Peyer's patch (tissue), 4 donors: ENCODE results near the gene MPZL3. TPM values are rescaled to one million over a fixed set of nuclear protein-coding genes. Genes with fewer than 3 reads are reported as not detected.

Experiments
- DNase-seq, 3 donors: peaks; one replicate each; pipeline ENCODE4 v3.0.0-alpha.2; 2017 to 2019
- H3K27ac ChIP-seq, 4 donors: fragments of 200-600 bp; sonication (generic); one replicate each; pipeline ENCODE4 v1.5.1; 2016 to 2019
- H3K27me3 ChIP-seq, 2 donors: fragments of 200-600 bp; sonication (generic); one replicate each; pipeline ENCODE4 v1.5.1; 2019
- H3K36me3 ChIP-seq, 3 donors: fragments of 200-600 bp; sonication (generic); one replicate each; pipeline ENCODE4 v1.5.1; 2016 to 2019
- H3K4me1 ChIP-seq, 4 donors: fragments of 200-600 bp; sonication (generic); one replicate each; pipeline ENCODE4 v1.5.1; 2016 to 2019
- H3K4me3 ChIP-seq, 4 donors: fragments of 200-600 bp; sonication (generic); 1 replicate in 3 of 4; 2 replicates in 1 of 4; pipeline ENCODE4 v1.5.1; 2016 to 2019; ENCODE audit warnings: mild to moderate bottlenecking in 1 of 4
- H3K9me3 ChIP-seq, 4 donors: fragments of 200-600 bp; sonication (generic); one replicate each; pipeline ENCODE4 v1.5.1; 2016 to 2019; ENCODE audit warnings: mild to moderate bottlenecking in 1 of 4
- CTCF ChIP-seq, 6 experiments: fragments of 450-650 bp in 4 of 6; fragments of 200-600 bp in 2 of 6; sonication (generic) in 1 of 6; IDR thresholded peaks; one replicate each; pipeline ENCODE4 v1.5.1; 2017 to 2019; ENCODE audit warnings: antibody characterized with exemption in 6 of 6, mild to moderate bottlenecking in 3 of 6, moderate library complexity in 1 of 6
- POLR2A ChIP-seq, 2 donors: fragments of 450-650 bp; IDR thresholded peaks; one replicate each; pipeline ENCODE4 v1.5.1; 2017; ENCODE audit warnings: antibody characterized with exemption in 2 of 2, mild to moderate bottlenecking in 2 of 2, moderate library complexity in 2 of 2
- total RNA-seq, 4 donors: library from RNA; depleted of rRNA; stranded (reverse); fragments of >200 nt; gene quantifications; one replicate each; pipeline ENCODE4 v1.1.0, GENCODE V29; 2016

MPZL3 gene
- total RNA-seq, 4 donors from 2014 or later = 0.83 to 15.4 (median 7.8) TPM

DNA sequence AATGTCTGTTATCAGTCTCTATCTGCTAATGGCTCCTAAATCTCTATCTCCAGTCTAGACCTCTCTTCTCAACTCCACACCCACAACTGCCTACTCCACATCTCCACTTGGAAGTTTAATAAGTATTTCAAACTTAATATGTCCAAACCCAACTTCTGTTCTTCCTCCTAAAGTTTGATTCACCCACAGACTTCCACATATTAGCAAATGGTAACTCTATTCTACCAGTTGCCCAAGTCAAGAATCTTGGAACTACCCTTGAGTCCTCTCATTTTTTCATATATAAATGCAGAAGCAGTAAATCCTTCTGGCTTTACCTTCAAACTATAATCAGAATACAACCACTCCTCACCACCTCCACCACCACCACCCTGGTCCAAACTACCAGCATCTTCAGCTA, 20.7 kb downstream of the MPZL3 start:
- DNase-seq = no peak
- Histone ChIP-seq H3K9me3 (no peaks in the 10 kb centered on the region), H3K4me1 (peaks cover 0 to 7% (median under 1%) of the 10 kb centered on the region in 4 donors), H3K27ac (no peak overlapping the region), H3K4me3 (no peak overlapping the region), H3K36me3 (peaks cover 0 to 19% (median 0%) of the 10 kb centered on the region in 3 donors), H3K27me3 (no peaks in the 10 kb centered on the region)
- TF ChIP-seq POLR2A (IDR thresholded peaks at IDR 0.05) (no peak), CTCF (IDR thresholded peaks at IDR 0.05) (no peak)

DNA sequence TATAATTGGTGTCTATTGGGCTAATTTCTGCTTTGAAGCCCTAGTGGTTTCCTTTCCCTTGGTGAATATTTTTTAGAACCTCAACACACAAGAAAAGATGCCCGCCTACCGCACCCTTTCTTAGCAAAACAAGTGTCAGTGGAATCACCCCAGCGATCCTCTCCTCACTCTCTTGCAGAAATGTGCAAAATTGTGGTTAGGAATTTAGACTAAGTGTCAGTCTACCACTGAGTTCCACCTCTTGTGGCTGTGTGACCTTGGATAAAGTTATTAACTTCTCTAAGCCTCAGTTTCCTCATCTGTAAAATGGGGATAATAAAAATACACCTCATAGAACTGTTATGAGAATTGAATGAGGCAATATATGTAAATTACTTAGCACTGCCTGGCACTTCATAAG, 22.1 kb downstream of the MPZL3 start:
- Histone ChIP-seq H3K4me1 (peaks cover 0 to 7% (median 2%) of the 10 kb centered on the region in 4 donors), H3K36me3 (peaks cover 0 to 20% (median 0%) of the 10 kb centered on the region in 3 donors), H3K27me3 (no peaks in the 10 kb centered on the region), H3K9me3 (no peaks in the 10 kb centered on the region), H3K4me3 (no peak overlapping the region), H3K27ac (peak overlapping the region; percentile 4 to 51 (median 46))
- no peak for TF ChIP-seq POLR2A (IDR thresholded peaks at IDR 0.05)
- TF ChIP-seq CTCF (IDR thresholded peaks at IDR 0.05) = no peak
- no peak for DNase-seq

DNA sequence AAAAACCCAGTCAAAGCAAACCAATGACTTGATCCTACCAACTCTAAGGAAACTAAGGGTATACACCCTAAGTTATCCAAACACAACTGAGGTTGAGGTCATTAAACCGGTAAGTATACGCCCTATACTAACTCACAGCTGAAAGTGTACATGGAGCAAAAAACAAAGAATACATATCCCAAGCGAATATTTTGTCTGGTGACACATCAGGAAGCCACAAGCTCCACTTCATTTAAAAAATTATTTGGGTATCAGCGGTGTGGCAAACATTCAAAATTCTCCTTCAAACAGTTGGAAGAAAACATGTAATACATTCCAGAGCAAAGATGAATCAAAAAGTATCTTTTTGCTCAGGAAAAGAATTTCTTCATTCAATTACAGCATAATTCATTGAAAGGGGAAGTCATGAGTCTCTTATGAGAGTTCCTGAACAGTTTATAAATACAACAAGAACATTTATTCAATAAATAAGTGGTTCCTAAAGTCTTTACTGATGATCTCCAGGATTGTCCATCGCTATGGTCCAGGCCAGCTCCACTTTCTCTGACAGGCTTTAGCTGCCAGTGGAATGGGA, 22.8 kb downstream of the MPZL3 start:
- peaks cover 0 to 20% (median 0%) of the 10 kb centered on the region in 3 donors for H3K36me3 ChIP-seq
- TF ChIP-seq CTCF (IDR thresholded peaks at IDR 0.05) (no peak), POLR2A (IDR thresholded peaks at IDR 0.05) (no peak)
- H3K27ac ChIP-seq = peak overlapping the region; percentile 4 to 51 (median 46)
- peaks cover 0 to 7% (median 2%) of the 10 kb centered on the region in 4 donors for H3K4me1 ChIP-seq
- no peaks in the 10 kb centered on the region for H3K9me3 ChIP-seq
- no peak overlapping the region for H3K4me3 ChIP-seq
- no peak for DNase-seq
- no peaks in the 10 kb centered on the region for H3K27me3 ChIP-seq

- no peak for TF ChIP-seq POLR2A (IDR thresholded peaks at IDR 0.05)
- no peak for TF ChIP-seq CTCF (IDR thresholded peaks at IDR 0.05)
- Histone ChIP-seq H3K27ac (peak overlapping the region; percentile 56 to 61 (median 58)), H3K4me1 (peaks cover 0 to 7% (median 2%) of the 10 kb centered on the region in 4 donors), H3K9me3 (no peaks in the 10 kb centered on the region), H3K36me3 (peaks cover 0 to 14% (median 0%) of the 10 kb centered on the region in 3 donors), H3K27me3 (no peaks in the 10 kb centered on the region), H3K4me3 (no peak overlapping the region)
- peak in 2 of 3 donors; percentile 38 to 59 for DNase-seq
Observed at GRCh38 chr11:118227865-118228785, 24.0 kb downstream of the MPZL3 start.

DNA sequence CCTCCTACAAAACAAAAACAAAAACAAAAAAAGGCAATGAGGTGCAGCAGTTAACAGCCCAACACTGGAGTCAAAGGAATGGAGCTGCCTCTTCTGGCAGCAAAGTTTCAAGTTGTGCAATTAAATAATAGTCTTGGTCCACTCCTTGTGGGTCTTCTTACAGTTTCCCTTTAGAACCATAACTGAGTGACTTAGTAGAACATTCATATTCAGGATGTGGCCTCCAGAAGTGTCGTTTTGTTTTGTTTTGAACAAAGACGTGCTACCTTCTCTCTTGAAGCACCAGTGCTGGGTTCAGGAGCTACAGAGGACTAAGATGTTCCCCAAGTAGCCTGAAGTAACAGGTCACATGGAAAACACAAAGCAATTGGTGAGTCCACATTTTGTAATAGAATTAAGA, 25.4 kb downstream of the MPZL3 start:
- no peaks in the 10 kb centered on the region for H3K9me3 ChIP-seq
- no peak for DNase-seq
- no peak for TF ChIP-seq POLR2A (IDR thresholded peaks at IDR 0.05)
- TF ChIP-seq CTCF (IDR thresholded peaks at IDR 0.05) = no peak
- peaks cover 0 to 5% (median 0%) of the 10 kb centered on the region in 3 donors for H3K36me3 ChIP-seq
- H3K27ac ChIP-seq = peak overlapping the region; percentile 53 to 61 (median 57)
- H3K4me3 ChIP-seq = no peak overlapping the region
- H3K4me1 ChIP-seq = peaks cover 0 to 7% (median 2%) of the 10 kb centered on the region in 4 donors
- H3K27me3 ChIP-seq = no peaks in the 10 kb centered on the region
